Uterus (tissue), 4 donors: ENCODE results near the gene UVSSA. TPM values are rescaled to one million over a fixed set of nuclear protein-coding genes. Genes with fewer than 3 reads are reported as not detected.

Experiments used
- DNase-seq, 2 donors: peaks; one replicate each; pipeline ENCODE4 v3.0.0-alpha.2; 2019 to 2020
- H3K27ac ChIP-seq, 2 donors: fragments of 200-600 bp; sonication (generic); 1 replicate in 1 of 2; 2 replicates in 1 of 2; pipeline ENCODE4 v1.5.1; 2016 to 2018
- H3K27me3 ChIP-seq, 2 donors: fragments of 200-600 bp; sonication (generic); one replicate each; pipeline ENCODE4 v1.5.1; 2018 to 2019; ENCODE audit warnings: control low read depth in 1 of 2
- H3K36me3 ChIP-seq, 2 donors: fragments of 200-600 bp; sonication (generic); one replicate each; pipeline ENCODE4 v1.5.1; 2019; ENCODE audit warnings: control low read depth in 1 of 2
- H3K4me1 ChIP-seq, 2 donors: fragments of 200-600 bp; sonication (generic); one replicate each; pipeline ENCODE4 v1.5.1; 2018 to 2019; ENCODE audit warnings: control low read depth in 1 of 2
- H3K4me3 ChIP-seq, 2 donors: fragments of 200-600 bp; sonication (generic); 1 replicate in 1 of 2; 2 replicates in 1 of 2; pipeline ENCODE4 v1.5.1; 2018 to 2019; ENCODE audit warnings: mild to moderate bottlenecking in 1 of 2
- H3K9me3 ChIP-seq, 2 donors: fragments of 200-600 bp; sonication (generic); one replicate each; pipeline ENCODE4 v1.5.1; 2019; ENCODE audit warnings: control low read depth in 1 of 2
- POLR2A ChIP-seq, 2 donors: fragments of 450-650 bp; IDR thresholded peaks; one replicate each; pipeline ENCODE4 v1.6.1; 2016; ENCODE audit warnings: antibody characterized with exemption in 2 of 2, mild to moderate bottlenecking in 1 of 2, moderate library complexity in 1 of 2
- intact Hi-C: fragments of 100-400 bp; cut with DNase I; formaldehyde crosslinking; loops from one replicate; pipeline ENCODE4 v1.15.1; 2023; ENCODE audit warnings: low total_unique reads
- total RNA-seq, 4 donors: library from RNA; depleted of rRNA in 3 of 4; stranded (reverse); fragments of >200 nt in 3 of 4; gene quantifications; one replicate each; pipeline versions ENCODE4 v1.1.0 to v1.2.4, GENCODE V29; 2014 to 2023
- TF ChIP-seq, protein P1 (sequence below), 4 experiments: fragments of 200-600 bp in 2 of 4; fragments of 450-650 bp in 2 of 4; sonication (generic) in 2 of 4; IDR thresholded peaks; one replicate each; pipeline ENCODE4 v1.5.1; 2016 to 2019; ENCODE audit warnings: antibody characterized with exemption in 4 of 4, mild to moderate bottlenecking in 2 of 4, moderate library complexity in 1 of 4
- donor health status: DM: yes; HTN: yes; CAD: no.

UVSSA gene
- total RNA-seq, 4 donors from 2014 or later: 13.1 to 37.2 (median 19.3) TPM

DNA sequence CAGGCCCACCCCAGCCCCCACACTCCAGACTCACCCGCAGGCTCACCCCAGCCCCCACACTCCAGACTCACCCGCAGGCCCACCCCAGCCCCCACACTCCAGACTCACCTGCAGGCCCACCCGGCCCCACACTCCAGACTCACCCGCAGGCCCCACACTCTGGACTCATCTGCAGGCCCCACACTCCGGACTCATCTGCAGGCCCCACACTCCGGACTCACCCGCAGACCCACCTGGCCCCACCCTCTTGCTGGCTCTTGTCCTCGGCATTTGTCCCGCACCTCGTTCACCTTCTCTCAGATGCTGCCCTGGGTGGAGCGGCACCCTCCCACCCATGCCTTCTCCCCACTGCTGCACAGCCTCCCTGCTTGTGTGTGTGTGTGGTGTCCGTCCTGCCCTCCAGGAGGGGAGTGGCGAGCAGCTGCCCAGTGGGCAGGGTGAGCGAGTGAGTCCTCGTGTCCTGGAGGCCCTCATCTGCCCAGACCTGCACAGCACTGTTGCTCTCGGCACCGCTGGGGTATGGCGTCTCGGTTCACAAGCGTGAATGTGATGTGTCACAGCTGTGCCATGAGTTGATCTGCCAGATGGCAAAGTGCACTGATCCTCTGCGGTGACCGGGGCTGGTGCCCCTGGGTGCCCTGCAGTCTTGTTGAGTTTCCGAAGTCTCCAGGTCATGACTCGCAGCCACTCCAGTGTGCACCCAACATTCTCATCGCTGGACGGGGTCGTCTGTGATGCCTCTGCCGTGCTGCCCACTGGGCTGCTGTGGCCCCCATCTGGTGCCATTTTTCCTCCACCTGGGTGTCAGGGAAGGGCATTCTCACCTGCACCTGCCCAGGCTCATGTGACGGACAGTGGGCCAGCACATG is 29.6 kb upstream of the UVSSA start:
- no peaks in the 10 kb centered on the region for H3K27me3 ChIP-seq
- H3K27ac ChIP-seq: no peak overlapping the region
- H3K36me3 ChIP-seq: no peaks in the 10 kb centered on the region
- DNase-seq: no peak
- no peaks in the 10 kb centered on the region for H3K4me1 ChIP-seq
- no peak overlapping the region for H3K4me3 ChIP-seq
- H3K9me3 ChIP-seq: no peaks in the 10 kb centered on the region
- TF ChIP-seq POLR2A (IDR thresholded peaks at IDR 0.05): no peak
- TF ChIP-seq, protein P1, sequence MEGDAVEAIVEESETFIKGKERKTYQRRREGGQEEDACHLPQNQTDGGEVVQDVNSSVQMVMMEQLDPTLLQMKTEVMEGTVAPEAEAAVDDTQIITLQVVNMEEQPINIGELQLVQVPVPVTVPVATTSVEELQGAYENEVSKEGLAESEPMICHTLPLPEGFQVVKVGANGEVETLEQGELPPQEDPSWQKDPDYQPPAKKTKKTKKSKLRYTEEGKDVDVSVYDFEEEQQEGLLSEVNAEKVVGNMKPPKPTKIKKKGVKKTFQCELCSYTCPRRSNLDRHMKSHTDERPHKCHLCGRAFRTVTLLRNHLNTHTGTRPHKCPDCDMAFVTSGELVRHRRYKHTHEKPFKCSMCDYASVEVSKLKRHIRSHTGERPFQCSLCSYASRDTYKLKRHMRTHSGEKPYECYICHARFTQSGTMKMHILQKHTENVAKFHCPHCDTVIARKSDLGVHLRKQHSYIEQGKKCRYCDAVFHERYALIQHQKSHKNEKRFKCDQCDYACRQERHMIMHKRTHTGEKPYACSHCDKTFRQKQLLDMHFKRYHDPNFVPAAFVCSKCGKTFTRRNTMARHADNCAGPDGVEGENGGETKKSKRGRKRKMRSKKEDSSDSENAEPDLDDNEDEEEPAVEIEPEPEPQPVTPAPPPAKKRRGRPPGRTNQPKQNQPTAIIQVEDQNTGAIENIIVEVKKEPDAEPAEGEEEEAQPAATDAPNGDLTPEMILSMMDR (IDR thresholded peaks at IDR 0.05): no peak
- intact Hi-C loops: no loop called here

DNA sequence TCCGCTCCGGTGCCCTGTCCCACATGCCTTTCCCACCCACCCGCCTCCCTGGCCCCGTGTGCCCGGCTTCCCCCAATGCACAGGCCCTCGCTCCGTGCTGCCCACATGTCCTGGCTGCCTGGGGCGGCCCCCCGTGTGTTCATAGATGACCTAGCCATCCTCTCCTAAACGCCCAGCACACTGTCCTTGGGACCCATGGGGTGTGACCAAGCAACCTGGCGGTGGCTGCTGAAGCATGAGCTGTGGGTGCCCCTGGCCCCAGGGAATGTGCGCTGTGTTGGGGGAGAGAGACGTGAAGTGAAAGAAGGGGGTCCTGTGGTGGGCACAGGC is 29.0 kb upstream of the UVSSA start:
- no peaks in the 10 kb centered on the region for H3K9me3 ChIP-seq
- H3K36me3 ChIP-seq: no peaks in the 10 kb centered on the region
- H3K27ac ChIP-seq: no peak overlapping the region
- H3K4me1 ChIP-seq: no peaks in the 10 kb centered on the region
- intact Hi-C loops: no loop called here
- no peak for DNase-seq
- H3K27me3 ChIP-seq: no peaks in the 10 kb centered on the region
- TF ChIP-seq, protein P1 (IDR thresholded peaks at IDR 0.05): no peak
- no peak for TF ChIP-seq POLR2A (IDR thresholded peaks at IDR 0.05)
- no peak overlapping the region for H3K4me3 ChIP-seq

DNA sequence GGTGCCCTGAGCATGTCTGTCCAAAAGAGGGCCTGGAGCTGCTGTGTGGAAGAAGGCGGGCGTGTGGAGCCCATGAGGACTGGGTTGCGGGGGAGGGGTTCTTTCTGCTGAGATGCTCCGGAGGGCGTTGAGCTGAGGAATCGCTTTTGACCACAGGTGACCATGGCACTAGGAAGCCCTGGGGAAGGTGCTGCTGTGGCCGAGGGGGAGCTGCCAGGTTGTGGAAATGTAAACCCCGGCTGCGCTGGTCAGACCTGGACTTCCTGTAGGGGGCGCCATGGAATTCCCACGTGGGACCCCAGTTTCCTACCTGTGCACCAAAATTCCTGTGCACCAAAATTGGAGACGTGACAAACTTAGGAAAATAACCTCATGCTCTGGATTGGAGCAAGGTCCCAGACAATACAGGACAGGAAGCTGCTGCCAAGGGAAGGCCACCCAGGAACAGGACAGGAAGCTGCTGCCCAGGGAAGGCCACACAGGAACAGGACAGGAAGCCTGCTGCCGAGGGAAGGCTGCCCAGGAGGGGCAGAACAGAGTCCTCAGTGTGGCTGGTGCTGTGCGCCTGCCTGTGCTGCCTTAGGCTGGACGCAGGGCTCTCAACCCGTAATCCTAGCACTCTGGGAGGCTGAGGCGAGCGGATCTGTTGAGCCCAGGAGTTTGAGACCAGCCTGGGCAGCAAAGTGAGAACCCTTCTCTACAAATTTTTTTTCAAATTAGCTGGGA is 28.4 kb upstream of the UVSSA start:
- intact Hi-C loops: no loop called here
- no peak for TF ChIP-seq POLR2A (IDR thresholded peaks at IDR 0.05)
- TF ChIP-seq, protein P1 (IDR thresholded peaks at IDR 0.05): no peak
- Histone ChIP-seq H3K4me1 (no peaks in the 10 kb centered on the region), H3K9me3 (no peaks in the 10 kb centered on the region), H3K4me3 (no peak overlapping the region), H3K27ac (no peak overlapping the region), H3K27me3 (no peaks in the 10 kb centered on the region), H3K36me3 (no peaks in the 10 kb centered on the region)
- no peak for DNase-seq

DNA sequence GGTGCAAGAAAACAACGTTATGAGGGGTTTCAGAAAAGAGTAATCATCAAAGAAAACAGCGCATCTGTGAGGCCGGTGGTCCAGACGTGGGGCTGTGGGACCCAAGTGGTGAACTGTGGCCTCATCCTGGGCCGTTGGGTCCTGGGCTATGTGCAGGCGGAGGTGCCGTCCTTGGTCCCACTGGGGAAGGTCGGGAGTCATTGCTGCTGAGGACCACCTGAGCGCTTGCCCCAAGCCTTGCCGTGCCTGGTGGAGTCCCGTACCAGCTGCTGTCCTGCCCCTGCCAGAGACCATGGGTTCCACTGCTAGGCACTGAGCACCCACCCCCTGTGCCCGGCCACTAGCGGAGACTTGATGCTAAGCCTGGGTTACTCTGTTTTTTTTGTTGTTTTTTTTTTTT is 25.5 kb upstream of the UVSSA start:
- intact Hi-C loops: no loop called here
- H3K27ac ChIP-seq: no peak overlapping the region
- H3K27me3 ChIP-seq: no peaks in the 10 kb centered on the region
- no peaks in the 10 kb centered on the region for H3K4me1 ChIP-seq
- H3K36me3 ChIP-seq: no peaks in the 10 kb centered on the region
- no peaks in the 10 kb centered on the region for H3K9me3 ChIP-seq
- DNase-seq: no peak
- H3K4me3 ChIP-seq: no peak overlapping the region
- TF ChIP-seq POLR2A (IDR thresholded peaks at IDR 0.05): no peak
- TF ChIP-seq, protein P1 (IDR thresholded peaks at IDR 0.05): no peak
